NT2/D1 (cell line): ENCODE measurements around the gene ALLC.
"Not testable (repeated sequence)": the region's sequence is repeated elsewhere in the genome, so short reads cannot be mapped to it uniquely, and the experiment has no call there.

ENCODE experiments used
- DNase-seq: peaks from one replicate; pipeline ENCODE4 v3.0.0-alpha.2; 2011; ENCODE audit warnings: low read depth, low spot score
- H3K27me3 ChIP-seq: 2 replicates; pipeline ENCODE4 v1.6.0; 2011; ENCODE audit warnings: mild to moderate bottlenecking; ENCODE audit not compliant: insufficient read length, insufficient read depth
- H3K36me3 ChIP-seq: 2 replicates; pipeline ENCODE4 v1.6.1; 2011; ENCODE audit warnings: mild to moderate bottlenecking, low read length, mixed read lengths; ENCODE audit not compliant: insufficient read depth, insufficient read length
- H3K4me1 ChIP-seq: 2 replicates; pipeline ENCODE4 v1.5.1; 2011; ENCODE audit not compliant: insufficient read depth, insufficient read length
- H3K4me3 ChIP-seq: 2 replicates; pipeline ENCODE4 v1.5.1; 2011; ENCODE audit warnings: low read depth; ENCODE audit not compliant: insufficient read length
- H3K9ac ChIP-seq: 2 replicates; pipeline ENCODE4 v1.6.0; 2011; ENCODE audit warnings: low read depth; ENCODE audit not compliant: insufficient read length
- H3K9me3 ChIP-seq: 2 replicates; pipeline ENCODE4 v1.5.1; 2011; ENCODE audit warnings: mild to moderate bottlenecking, low read length; ENCODE audit not compliant: insufficient read depth
- SUZ12 ChIP-seq: IDR thresholded peaks from 2 replicates; pipeline ENCODE4 v1.6.1; 2011; ENCODE audit not compliant: insufficient read length, insufficient read depth; ENCODE audit errors: extremely low read depth
- YY1 ChIP-seq: IDR thresholded peaks from 2 replicates; pipeline ENCODE4 v1.6.1; 2011; ENCODE audit not compliant: insufficient read length, insufficient read depth
- ZNF274 ChIP-seq: IDR thresholded peaks from 2 replicates; pipeline ENCODE4 v1.6.1; 2011; ENCODE audit warnings: mild to moderate bottlenecking, low read depth, low read length

ALLC gene

DNA sequence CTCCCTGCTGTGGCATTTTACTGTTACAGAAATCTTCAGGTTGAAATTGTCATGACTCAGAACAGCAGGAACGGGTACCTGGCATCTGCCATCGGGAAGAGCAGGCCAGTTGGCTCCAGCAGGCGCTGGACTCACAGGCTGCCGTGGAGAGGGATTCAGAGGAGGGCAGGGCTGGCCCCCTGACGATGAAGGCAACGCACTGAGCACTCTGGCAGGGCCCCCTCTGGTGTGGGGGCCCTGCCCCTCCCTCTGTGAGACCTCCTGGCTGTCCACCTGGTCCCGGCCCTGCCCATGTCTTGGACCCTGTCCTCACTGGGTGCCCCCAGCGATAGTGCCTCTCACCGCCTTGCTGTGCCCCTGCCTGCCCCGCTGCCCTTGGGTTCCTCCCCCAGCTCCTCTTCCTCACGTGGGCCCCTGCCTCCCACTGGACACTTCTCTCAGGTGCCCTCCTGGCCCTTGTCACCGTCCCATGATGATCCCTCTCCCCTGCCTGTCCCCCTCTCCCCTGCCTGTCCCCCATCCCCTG is 23.3 kb upstream of the ALLC start:
- H3K4me1 ChIP-seq, result peaks cover 8% of the 10 kb centered on the region
- H3K36me3 ChIP-seq, result no peaks in the 10 kb centered on the region
- no peak for TF ChIP-seq ZNF274
- no peaks in the 10 kb centered on the region for H3K9me3 ChIP-seq
- DNase-seq, result no peak
- H3K4me3 ChIP-seq, result no peak overlapping the region
- H3K27me3 ChIP-seq, result no peaks in the 10 kb centered on the region
- no peak overlapping the region for H3K9ac ChIP-seq

DNA sequence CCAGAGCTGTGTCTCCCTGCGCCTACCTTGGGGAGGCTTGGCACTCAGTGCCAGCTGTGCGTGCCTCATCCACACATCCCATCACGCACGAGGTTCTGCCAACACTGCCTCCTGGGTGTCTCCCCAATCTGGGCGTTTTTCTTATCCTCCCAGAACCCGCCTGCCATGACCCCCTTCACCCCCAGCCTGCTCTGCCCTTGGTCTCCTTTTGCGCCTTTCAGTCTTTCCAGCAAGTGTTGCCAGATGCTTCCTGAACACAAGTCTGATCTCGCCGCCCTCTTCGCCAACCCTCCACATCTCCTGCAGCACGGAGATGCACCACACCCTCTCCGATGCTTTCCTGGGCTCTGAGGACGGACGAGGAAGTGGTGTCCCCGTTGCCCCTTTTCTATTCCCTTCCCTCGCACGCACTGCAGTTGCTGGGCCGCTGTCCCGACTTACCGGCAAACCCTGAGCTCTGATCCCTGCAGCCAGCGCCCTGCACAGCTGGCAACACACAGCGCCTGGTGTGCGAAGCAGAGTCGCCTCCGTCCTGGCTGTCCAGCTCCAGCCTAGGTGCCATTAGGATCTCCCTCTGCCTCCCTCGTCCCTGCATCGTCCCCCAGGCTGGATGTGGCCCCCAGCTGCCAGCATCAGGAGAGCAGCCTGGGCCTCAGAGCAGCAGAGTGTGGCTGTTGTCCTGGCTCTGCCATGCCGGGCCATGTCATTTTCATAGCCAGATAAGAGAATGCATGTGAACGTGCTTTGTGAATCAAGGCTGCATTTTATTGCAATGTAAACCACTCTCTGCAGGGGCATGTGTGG is 22.6 kb upstream of the ALLC start:
- Histone ChIP-seq H3K9me3 (no peaks in the 10 kb centered on the region), H3K9ac (no peak overlapping the region), H3K36me3 (no peaks in the 10 kb centered on the region), H3K4me3 (no peak overlapping the region), H3K27me3 (no peaks in the 10 kb centered on the region), H3K4me1 (peaks cover 8% of the 10 kb centered on the region)
- TF ChIP-seq YY1 (no peak), ZNF274 (no peak), SUZ12 (no peak)
- DNase-seq, result no peak

- DNase-seq, result not testable (repeated sequence)
Observed at GRCh38 chr2:3635975-3636327, 22.0 kb upstream of the ALLC start.

GRCh38 chr2:3636586-3637310 is 21.3 kb upstream of the ALLC start:
- H3K36me3 ChIP-seq, result no peaks in the 10 kb centered on the region
- H3K9ac ChIP-seq, result no peak overlapping the region
- H3K4me3 ChIP-seq, result no peak overlapping the region
- H3K4me1 ChIP-seq, result peaks cover 8% of the 10 kb centered on the region
- DNase-seq, result no peak
- no peaks in the 10 kb centered on the region for H3K27me3 ChIP-seq
- no peaks in the 10 kb centered on the region for H3K9me3 ChIP-seq
- no peak for TF ChIP-seq SUZ12
- no peak for TF ChIP-seq ZNF274
- no peak for TF ChIP-seq YY1

More at GRCh38 chr2:3635975-3636327, 22.0 kb upstream of the ALLC start:
- not testable (repeated sequence) for H3K36me3 ChIP-seq, H3K27me3 ChIP-seq, H3K4me3 ChIP-seq, H3K9ac ChIP-seq, H3K4me1 ChIP-seq, H3K9me3 ChIP-seq

GRCh38 chr2:3637311-3637675 is 20.7 kb upstream of the ALLC start:
- H3K9me3 ChIP-seq, result no peaks in the 10 kb centered on the region
- no peaks in the 10 kb centered on the region for H3K27me3 ChIP-seq
- no peak overlapping the region for H3K9ac ChIP-seq
- H3K4me3 ChIP-seq, result no peak overlapping the region
- H3K4me1 ChIP-seq, result peaks cover 8% of the 10 kb centered on the region
- TF ChIP-seq ZNF274 (no peak), YY1 (no peak), SUZ12 (no peak)
- DNase-seq, result no peak
- H3K36me3 ChIP-seq, result no peaks in the 10 kb centered on the region

GRCh38 chr2:3637692-3638455 is 20.1 kb upstream of the ALLC start:
- no peaks in the 10 kb centered on the region for H3K36me3 ChIP-seq
- peaks cover 8% of the 10 kb centered on the region for H3K4me1 ChIP-seq
- DNase-seq, result no peak
- no peak overlapping the region for H3K4me3 ChIP-seq
- no peaks in the 10 kb centered on the region for H3K27me3 ChIP-seq
- TF ChIP-seq SUZ12 (no peak), ZNF274 (no peak), YY1 (no peak)
- H3K9ac ChIP-seq, result no peak overlapping the region
- H3K9me3 ChIP-seq, result no peaks in the 10 kb centered on the region

GRCh38 chr2:3638456-3638810 is 19.6 kb upstream of the ALLC start:
- TF ChIP-seq ZNF274 (no peak), SUZ12 (no peak), YY1 (no peak)

More at GRCh38 chr2:3638456-3638810, 19.6 kb upstream of the ALLC start:
- Histone ChIP-seq H3K4me3 (no peak overlapping the region), H3K4me1 (peaks cover 6% of the 10 kb centered on the region), H3K9ac (no peak overlapping the region), H3K36me3 (no peaks in the 10 kb centered on the region), H3K9me3 (no peaks in the 10 kb centered on the region), H3K27me3 (no peaks in the 10 kb centered on the region)
- DNase-seq, result no peak
